ENCODE results near the gene PEF1.

PEF1 gene

DNA sequence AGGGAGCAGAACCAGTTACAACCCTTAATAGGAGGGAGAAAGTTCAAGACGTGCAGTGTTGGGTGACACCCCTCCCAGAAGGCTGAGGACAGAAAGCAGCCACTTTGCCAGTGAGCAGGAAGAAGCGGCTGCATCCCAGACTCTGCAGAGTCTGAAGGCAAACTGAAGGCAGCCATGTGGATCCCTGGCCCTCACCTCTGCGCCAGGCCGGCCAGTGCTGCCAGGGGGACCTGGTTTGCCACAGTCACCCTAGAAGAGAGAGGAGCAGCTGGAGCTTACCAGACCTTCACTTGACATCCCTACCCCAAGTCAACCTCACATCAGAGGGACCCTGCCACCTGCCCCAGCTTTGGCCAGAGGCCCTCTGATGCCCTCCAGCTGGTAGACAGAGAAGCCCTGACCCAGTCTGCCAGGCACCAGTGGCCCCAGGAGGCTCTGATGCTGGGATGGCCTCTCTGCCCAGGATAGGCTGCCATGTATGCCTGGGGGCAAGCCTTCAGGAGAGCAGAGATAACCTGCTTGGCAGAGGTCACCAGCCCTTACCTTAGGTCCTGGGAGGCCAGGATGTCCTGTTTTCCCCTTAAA is 16.3 kb upstream of the PEF1 start:
- ChIA-PET CTCF (interaction anchor here (1.0 kb wide), 1 partner anchor 128 kb away, joined by 6 read pairs; no protein-coding TSS in a partner anchor), POLR2A (ENCODE audit: low non-redundant PET) (no interaction called here)
- TF ChIP-seq, protein P1, sequence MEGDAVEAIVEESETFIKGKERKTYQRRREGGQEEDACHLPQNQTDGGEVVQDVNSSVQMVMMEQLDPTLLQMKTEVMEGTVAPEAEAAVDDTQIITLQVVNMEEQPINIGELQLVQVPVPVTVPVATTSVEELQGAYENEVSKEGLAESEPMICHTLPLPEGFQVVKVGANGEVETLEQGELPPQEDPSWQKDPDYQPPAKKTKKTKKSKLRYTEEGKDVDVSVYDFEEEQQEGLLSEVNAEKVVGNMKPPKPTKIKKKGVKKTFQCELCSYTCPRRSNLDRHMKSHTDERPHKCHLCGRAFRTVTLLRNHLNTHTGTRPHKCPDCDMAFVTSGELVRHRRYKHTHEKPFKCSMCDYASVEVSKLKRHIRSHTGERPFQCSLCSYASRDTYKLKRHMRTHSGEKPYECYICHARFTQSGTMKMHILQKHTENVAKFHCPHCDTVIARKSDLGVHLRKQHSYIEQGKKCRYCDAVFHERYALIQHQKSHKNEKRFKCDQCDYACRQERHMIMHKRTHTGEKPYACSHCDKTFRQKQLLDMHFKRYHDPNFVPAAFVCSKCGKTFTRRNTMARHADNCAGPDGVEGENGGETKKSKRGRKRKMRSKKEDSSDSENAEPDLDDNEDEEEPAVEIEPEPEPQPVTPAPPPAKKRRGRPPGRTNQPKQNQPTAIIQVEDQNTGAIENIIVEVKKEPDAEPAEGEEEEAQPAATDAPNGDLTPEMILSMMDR (conservative IDR thresholded peaks at IDR 0.05; ENCODE audit: low read depth) = no peak
- peak overlapping the region; percentile 97 for H3K27ac ChIP-seq
- no peak for DNase-seq (ENCODE audit: low spot score)

DNA sequence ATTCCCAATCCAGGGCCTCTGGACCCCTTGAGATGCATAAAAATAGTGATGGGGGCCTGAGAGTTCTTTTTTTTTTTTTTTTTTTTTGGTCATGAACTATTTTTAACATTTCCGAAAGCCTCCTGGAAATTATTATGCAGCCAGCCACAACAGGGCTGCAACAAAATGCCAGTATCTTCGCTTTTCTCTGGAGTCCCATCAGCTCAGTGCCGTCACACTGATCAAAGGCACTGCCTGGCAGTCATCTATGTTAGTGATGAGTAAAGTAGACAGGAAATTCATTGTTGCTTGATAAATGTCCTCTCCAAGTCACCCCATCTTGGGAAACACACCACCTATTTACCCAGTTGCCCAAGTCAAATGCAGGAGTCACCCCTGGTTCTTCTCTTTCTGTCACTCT is 15.2 kb upstream of the PEF1 start:
- ChIA-PET CTCF (interaction anchor here (2.3 kb wide), 1 partner anchor 10 kb away, joined by 5 read pairs; no protein-coding TSS in a partner anchor), POLR2A (ENCODE audit: low non-redundant PET) (no interaction called here)

DNA sequence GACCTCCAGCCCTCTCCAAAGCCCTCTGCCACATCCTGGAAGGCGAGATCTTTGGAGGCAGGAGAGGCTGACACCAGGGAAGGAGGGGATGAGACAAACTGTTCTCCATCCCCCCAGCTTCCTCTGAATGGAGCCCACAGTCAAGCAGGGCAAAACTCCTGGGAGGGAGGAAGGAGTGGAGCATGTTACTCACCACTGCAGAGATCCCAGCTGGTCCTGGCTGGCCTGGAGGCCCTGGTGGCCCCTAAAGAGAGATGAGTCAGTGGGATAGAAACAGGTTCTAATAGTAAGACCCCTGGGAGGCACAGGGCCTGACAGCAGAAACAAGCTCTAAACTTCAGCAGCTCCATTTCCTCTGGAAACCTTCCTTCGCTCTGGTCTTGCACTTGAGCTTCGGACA is 14.0 kb upstream of the PEF1 start:
- no peak for DNase-seq (ENCODE audit: low spot score)
- ChIA-PET CTCF (interaction anchor here (1.5 to 2.3 kb wide), 2 partner anchors 11 to 57 kb away, joined by 3 to 5 read pairs; no protein-coding TSS in a partner anchor), POLR2A (ENCODE audit: low non-redundant PET) (no interaction called here)
- H3K27ac ChIP-seq = peak overlapping the region; percentile 40
- TF ChIP-seq, protein P1 (conservative IDR thresholded peaks at IDR 0.05; ENCODE audit: low read depth) = no peak

More for the DNA sequence above, 15.2 kb upstream of the PEF1 start:
- H3K27ac ChIP-seq = peak overlapping the region; percentile 97; the same call in 1 of the 2 replicates
- TF ChIP-seq, protein P1 (conservative IDR thresholded peaks at IDR 0.05; ENCODE audit: low read depth) = no peak
- no peak for DNase-seq (ENCODE audit: low spot score)

DNA sequence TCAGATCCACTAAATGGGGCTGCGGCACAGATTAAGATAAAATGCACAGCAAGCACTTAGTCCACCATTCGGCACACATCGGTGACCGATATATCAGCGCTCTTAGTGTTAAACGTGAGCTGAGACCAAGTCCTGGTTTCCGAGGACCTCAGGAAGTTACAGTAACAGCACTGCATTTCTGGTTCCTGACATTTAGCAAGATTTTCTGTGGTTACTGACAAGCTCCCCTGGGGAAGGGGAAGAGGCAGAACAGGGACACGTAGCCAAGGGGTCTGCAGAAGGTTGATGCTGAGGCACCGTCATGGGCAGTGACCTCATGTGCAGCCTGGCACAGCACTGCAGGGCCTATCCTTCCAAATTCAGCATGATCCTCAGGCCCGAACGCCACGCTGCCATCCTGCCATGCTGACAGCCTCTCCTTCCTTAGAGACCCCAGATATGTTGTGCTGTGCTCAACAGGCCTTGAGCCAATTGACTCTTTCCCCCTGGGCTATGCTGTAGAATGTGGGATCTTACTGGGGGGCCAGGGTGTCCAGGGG is 13.4 kb upstream of the PEF1 start:
- TF ChIP-seq, protein P1 (conservative IDR thresholded peaks at IDR 0.05; ENCODE audit: low read depth) = no peak
- POLR2A ChIA-PET (ENCODE audit: low non-redundant PET) = no interaction called here

DNA sequence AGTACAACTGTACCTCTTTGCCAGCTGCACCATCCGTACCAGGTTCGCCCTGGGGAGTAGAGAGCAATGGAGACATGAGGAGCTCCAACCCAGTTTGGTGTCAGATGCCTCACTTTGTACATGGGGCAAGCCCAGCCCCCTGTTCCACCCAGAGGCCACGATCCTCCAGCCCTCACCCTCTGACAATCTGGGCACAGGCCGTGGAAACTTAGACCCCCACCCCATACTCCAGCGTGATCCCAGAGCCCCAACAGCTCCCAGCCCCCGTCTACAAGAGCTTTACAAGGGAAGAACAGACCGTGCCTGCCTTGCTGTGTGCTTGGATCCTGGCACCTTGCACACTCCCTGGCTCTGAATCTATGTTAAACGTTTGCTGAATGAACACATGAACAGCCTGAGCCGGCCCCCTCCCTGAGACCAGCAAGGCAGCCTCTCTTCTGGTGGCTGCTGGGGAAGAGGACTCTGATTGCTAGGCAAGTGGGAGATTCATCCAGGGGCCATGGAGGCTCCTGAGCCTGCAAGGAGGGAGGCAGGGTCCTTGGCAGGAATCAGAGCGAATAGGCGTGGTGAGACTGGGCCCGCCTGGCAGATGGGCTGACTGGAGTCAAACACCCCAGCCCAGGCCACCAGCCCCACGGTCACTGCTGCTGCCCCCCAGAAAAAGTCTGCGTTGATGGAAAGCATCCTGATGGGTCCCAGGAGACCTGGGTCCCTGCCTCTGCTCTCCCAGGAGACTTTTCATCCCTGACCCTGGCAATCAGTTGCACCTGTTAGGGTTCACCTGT is 12.5 kb upstream of the PEF1 start:
- ChIA-PET POLR2A (ENCODE audit: low non-redundant PET) (no interaction called here), CTCF (interaction anchor here (2.3 kb wide), 1 partner anchor 13 kb away, joined by 5 read pairs; no protein-coding TSS in a partner anchor)
- H3K27ac ChIP-seq = peak overlapping the region; percentile 43

More for the DNA sequence above, 13.4 kb upstream of the PEF1 start:
- no peak for DNase-seq (ENCODE audit: low spot score)
- peak overlapping the region; percentile 40 for H3K27ac ChIP-seq
- CTCF ChIA-PET = interaction anchor here (0.5 to 2.3 kb wide), 4 partner anchors 12 to 306 kb away, joined by 3 to 5 read pairs (median 3); no protein-coding TSS in a partner anchor

DNA sequence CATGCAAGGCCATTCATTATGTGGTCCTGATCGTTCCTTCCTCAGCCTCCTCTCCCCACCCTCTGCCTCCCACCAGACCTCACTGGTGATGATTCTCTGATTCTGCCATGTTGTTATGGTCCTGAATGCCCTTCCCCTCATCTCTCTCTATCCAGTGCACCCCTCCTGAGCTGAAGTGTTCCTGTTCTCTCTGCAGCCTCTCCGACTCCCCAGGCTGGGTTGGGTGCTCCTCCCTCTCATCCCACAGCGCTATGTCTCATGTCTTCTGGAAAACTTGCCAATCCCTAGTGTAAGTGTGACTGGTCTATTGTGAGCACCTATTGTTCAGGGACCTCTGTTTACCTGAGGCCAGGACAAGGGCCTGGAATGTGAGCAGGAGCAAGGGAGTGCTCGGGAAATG is 11.1 kb upstream of the PEF1 start:
- POLR2A ChIA-PET (ENCODE audit: low non-redundant PET) = no interaction called here

More for the DNA sequence above, 12.5 kb upstream of the PEF1 start:
- no peak for DNase-seq (ENCODE audit: low spot score)
- TF ChIP-seq, protein P1 (conservative IDR thresholded peaks at IDR 0.05; ENCODE audit: low read depth) = no peak

More for the DNA sequence above, 11.1 kb upstream of the PEF1 start:
- no peak for DNase-seq (ENCODE audit: low spot score)
- CTCF ChIA-PET = no interaction called here
- peak overlapping the region; percentile 37 for H3K27ac ChIP-seq
- TF ChIP-seq, protein P1 (conservative IDR thresholded peaks at IDR 0.05; ENCODE audit: low read depth) = no peak

All from RWPE1 (cell line).